Stimulated activated CD4-positive, alpha-beta T cell treated with anti-CD3 and anti-CD28 coated beads, TNF-alpha, amount 100 ng/mL, for 1 hour (primary cell): Measurements from ENCODE around the gene RARRES1.
"Not testable (repeated sequence)": the region's sequence is repeated elsewhere in the genome, so short reads cannot be mapped to it uniquely, and the experiment has no call there.

Source experiments
- DNase-seq, 3 donors: peaks; one replicate each; pipeline ENCODE4 v3.0.0-alpha.2; 2020; ENCODE audit warnings: low read depth in 3 of 3, low spot score in 1 of 3

The RARRES1 gene

DNA sequence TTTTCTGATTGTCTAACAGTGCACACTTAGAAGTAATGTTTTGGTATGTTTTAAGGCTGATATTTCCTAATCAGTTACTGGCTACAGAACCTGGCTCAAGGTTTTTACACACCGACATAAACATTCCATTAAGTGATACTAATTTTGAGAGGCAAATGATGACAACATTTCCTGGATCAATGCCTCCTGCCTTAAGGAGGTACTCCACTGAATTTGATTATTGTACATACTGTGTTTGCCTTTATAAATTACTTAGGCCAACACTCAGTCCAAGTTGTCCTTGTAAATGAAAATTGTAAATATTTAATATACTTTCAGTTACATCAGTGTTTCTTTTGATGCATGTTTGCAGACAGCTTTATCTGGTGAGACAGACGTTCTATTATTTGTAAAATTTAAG is 35.6 kb downstream of the RARRES1 start:
- DNase-seq = no peak

DNA sequence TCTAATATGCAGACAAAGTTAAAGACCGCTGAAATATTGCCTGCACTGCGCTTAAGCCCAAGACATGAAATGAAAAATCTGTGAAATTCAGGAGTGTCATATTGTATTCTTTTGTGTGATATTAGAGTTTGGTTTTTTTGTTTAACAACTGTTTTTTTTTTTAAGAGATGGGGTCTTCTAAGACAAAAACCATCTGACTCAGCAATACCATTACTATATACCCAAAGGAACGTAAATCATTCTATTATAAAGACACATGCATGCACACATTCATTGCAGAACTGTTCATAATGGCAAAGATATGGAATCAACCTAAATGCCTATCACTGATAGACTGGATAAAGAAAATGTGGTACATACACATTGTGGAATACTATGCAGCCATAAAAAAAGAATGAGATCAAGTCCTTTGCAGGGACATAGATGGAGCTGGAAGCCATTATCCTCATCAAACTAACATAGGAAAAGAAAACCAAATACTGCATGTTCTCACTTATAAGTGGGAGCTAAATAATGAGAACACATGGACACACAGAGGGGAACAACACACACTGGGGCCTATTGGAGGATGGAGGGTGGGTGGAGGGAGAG is 38.3 kb downstream of the RARRES1 start:
- DNase-seq = not testable (repeated sequence)

DNA sequence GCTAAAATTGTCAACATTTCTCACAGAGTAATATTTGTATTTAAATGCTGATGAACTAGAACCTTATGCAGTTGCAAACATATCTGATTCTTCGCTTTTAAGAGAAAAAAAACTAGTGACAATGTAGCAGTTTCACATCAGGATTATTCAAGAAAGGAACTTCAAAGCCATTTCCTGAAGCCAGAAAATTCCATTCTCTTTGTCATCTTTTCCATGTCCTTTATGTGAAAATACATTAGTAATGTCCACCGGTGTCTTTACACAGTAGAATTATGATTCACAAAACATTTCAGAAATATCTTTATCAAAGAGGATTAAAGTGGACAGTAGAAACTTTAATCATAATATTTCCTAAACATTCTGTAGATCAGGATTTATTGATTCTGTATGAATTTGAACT is 47.1 kb downstream of the RARRES1 start:
- no peak for DNase-seq

DNA sequence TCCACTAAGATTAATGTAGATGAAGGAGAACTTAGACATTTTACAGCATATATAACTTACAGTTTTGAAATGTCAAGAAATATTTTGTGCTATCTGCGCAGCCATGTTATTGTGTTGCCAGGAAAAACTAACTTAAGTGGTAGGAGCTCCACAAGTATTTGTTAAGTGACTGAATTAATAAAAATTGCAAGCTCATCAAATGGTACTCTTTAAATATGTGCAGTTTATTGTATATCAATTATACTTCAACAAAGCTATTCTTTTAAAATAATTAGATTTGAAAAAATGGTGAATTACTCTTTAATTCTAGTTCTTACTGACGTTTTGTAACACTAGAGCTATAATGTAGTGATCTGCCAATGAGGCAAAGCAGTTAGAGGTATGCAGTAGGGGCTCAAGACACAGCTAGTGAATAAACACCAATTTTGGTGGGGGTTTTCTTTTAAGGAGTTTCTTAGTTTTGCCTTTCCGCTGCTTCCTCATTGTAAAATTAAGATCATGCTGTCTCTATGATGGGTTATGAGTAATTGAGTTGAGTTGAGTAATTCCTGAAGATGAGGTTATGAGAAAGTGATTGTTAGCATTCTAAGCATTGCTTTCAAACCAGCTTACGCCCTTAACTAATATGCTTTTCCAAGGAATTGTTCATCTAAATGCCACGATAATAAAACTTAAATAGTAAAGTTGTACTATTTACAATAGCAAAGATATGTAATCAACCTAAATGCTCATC is 48.9 kb downstream of the RARRES1 start:
- DNase-seq = no peak

DNA sequence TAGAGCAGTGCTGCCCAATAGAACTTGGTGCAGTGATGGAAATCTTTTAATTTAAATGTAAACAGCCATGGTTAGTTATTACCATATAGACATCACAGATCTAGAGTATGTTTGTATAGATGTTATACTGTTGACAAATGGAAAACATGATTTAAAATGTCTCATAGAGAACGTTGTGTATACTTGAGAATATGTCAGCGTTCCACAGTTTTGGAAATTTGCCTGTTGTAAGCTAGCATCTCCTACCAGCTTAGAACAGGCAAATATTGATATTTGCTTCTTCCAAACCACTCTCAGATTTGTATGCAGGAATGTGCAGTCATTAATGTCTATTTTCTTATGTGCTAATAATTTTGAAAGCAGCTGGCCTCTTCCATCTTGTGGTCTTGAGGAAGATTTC is 51.4 kb downstream of the RARRES1 start:
- no peak for DNase-seq

DNA sequence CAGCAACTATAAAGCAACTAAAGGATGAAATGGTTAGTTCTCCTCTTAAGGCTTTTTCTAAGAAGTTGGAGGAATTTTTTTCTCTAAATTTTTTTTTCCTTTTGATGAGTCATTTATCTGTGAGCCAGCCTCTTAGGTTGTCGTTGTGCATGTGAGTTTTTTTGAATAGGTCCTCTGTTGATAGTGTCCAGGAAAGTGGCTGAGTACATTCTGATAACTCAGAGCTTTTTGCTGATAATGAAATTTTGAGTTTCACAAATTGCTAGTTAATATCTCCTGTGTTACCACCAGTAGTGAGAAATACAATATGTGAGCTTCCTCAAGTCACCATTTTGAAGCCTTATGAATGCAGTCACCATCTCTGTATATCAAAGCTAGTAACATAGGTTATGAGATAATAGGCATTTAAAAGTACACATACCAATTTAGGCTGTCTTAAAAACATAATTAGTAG is 52.7 kb downstream of the RARRES1 start:
- DNase-seq = no peak

DNA sequence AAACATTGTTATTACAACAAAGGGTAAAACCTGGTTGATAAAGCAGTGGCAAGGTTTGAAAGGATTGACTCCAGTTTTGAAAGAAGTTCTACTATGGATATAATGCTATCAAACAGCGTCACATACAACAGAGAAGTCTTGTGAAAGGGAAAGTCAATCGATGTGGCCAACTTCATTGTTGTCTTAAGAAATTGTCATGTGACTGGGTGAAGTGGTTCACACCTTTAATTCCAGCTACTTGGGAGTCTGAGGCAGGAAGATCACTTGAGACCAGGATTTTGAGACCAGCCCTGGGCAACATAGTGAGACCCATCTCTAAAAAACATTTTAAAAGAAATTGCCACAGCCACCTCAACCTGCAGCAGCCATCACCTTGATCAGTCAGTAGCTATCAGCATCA is 53.6 kb downstream of the RARRES1 start:
- no peak for DNase-seq

DNA sequence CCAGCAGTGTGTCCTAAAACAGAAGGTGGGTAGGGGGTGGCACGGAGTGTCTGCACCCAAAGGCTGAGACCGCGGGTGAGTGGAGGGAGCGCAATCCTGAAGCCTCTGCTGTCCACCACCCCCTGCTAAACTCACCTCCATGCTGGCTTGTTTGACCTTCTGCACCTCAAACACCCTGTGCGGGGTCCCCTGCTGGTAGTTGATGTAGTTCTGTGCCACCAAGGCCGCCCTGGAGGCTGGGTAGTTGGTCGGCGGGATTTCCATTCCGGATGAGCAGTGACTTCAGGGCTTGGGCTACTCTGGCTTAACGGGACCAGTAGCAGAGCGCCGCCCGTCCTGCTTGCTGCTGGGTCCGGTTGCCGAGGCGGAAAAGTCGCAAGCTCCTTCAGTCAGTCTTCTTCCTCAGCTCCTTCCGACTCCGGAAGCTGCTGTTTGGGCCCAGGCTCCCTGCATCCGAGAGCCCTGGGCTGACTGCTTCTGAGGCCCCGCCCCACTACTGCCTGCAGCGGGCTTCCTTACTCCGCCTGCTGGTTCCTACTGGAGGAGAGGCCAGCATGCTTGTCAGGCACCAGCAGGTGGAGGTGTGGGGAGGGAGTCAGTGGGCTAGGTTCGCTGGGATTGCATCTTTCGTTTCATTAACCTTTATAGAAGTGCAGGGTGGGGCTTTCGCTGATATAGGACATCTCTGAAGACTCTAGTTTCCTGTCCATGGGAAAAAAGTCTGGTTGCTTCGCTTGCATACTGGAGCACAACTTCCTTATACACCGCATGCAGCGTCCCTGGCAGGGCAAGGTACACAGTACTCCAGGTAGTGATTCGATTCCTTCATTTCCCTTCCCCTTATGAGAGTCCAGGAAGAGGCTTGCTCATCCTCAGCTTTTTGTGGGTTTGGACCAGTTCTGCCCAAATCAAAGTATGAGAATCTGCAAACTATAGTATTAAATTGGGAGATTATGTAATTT is 59.8 kb downstream of the RARRES1 start, which contains the start of gene LXN:
LXN (minus strand) TSS at position 434 of the 962 bp plus-strand sequence; CDS start at position 264, 170 bp downstream.
- DNase-seq = peak; percentile 48 to 50 (median 49)

DNA sequence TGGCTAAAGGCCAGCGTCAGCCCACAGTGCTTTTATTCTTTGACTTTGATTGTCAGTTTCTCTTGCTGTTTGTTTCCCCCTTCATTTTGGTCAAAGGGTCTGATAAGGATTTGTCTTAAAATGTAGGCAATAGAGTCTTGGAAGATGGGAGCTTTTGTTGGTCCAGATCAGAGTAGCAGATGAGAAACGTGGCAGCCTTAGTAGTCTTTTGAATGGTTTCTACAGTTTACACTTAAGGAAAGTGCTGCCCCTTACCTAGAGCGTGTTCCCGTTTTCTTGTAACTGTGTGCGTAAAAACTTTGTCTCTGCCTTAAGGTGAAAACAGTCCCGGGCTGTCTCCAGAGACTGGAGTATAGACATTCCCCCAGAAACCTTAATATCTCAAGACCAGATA is 60.4 kb downstream of the RARRES1 start:
- no peak for DNase-seq

DNA sequence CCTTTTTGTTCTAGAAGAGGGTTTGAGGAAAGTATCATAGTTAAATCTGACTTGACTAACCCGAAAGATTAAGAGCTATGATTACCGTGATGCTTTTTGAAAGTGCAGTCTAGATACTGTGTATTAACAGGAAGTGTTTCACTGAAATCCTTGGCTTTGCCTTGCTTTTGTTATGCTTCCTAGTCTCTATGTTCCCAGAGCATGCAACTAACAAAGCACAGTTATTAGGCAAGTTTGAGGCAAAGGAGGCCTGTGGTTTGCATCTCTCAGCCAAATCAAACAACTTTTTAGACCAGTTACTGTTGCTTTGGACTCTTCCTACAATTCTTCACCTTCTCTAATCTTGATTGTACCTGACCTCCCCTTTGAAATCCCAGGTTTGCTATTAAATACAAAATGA is 63.8 kb downstream of the RARRES1 start:
- no peak for DNase-seq

DNA sequence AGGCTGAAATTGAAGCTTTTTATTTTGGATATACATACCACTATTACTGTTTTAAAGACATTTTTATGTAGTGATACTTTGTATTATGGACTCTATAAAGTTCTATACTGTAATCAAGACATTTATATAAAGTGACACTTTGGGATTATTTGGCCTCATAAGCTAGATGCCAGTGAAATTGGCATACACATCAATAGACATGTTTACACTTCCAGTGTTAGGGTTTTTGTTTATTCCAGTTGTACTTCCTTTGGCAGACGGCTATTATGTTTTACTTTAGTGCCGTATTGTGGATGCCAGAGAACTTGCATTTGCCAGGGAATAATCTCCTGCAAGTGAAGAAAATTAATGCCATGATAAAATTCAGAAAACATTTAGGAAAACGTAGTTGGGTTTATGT is 65.8 kb downstream of the RARRES1 start:
- DNase-seq = no peak

DNA sequence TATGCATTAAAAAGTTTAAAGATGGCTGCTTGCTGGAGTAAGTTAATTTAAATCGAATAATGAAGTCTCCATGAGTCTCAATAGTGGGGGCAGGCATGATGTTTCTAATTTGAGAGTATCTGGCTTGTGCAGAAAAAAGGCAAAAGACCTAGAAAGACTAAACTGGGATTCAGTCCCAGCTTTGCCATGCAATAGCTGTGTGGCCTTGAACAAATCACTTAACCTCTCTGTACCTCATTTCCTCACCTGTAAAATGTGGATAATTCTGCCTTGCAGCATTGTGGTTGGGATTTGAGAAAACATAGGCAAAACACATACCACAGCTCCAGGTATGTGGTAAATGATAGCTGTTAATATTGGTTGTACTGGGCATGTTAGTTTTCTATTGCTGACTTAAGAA is 68.4 kb downstream of the RARRES1 start:
- DNase-seq = no peak

DNA sequence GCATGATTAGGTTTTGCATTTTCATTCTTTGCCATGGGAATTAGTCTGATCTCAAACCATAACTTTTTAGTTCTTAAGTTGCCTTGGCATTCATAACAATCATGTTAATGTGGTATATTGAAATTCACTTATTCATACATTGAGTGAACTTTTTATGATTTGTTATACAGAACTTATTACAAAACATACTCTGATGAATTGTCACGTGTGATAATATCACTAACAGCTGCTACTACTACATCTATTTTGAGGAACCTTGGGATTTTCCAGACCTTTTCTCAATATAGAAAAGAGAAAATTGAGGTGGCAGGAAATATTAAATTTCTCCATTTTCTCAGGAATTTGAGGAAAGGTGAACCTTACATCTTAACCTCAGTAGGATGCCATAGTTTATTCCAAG is 69.0 kb downstream of the RARRES1 start:
- DNase-seq = no peak

DNA sequence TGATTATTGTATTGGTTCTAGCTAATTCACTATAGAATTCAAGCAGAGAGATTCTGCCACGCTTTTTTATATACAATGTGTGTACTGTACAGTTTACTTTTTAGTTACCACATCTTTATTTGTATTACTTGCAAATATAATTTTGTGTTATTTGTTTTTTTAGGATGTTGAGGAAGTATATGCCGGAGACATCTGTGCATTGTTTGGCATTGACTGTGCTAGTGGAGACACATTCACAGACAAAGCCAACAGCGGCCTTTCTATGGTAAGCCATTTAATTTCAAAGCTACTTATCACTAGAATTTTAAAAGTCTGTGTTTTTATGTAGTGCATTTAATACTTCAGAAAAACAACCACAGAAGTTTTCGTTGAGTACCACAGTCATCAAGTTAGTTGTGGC is 71.5 kb downstream of the RARRES1 start:
- no peak for DNase-seq

DNA sequence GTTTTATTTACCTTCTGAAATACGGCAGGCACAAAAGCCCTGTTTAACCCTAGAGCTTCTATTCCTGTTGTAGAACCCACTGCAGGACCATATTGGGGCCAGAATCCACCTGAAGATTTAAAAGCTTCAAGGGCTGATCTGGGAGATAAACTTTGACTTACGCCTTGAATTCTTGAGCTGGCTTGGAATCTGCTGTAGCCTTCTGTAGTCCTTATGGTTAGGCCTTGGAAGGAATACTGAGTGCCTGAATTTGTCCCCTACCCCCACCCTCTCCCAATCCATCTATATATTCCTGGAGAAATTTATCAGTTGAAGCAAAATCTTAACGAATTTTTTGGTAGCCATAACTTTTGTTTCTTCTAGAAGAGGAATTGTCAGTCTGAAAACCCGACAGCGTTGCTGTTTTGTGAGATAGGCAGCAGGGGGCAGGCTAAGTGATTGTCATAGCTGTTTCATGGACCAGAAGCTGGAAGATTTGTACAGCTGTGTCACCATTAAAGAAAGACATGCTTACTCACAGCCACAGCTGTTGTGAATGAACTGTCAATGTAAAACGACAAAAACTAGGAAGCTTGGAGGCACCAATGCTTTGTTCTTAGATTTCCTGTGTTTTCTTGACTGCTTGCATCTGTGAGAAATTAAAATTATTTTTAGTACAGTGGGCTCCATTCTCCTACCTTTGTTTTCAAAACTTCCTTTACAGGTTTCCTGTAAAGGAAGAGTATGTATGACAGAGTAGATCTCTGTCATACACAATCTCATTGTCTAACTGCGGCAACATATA is 72.6 kb downstream of the RARRES1 start:
- DNase-seq = peak in 2 of 3 donors; percentile 3 to 14

DNA sequence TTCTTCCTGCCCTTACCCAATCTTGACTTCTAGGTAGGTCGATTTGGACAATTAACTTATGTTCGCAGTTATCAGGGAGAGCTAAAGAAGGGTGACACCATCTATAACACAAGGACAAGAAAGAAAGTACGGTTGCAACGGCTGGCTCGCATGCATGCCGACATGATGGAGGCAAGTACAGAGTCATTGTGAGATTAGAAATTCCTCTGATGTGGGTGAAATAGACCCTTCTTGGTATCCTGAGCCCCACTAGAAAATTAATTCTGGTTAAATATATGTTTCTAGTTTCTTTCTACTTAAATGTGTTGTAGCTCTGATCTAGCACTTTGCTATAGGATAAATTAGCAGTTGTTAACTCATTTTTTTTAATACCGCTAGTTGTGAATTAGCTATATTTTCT is 73.4 kb downstream of the RARRES1 start:
- DNase-seq = no peak

DNA sequence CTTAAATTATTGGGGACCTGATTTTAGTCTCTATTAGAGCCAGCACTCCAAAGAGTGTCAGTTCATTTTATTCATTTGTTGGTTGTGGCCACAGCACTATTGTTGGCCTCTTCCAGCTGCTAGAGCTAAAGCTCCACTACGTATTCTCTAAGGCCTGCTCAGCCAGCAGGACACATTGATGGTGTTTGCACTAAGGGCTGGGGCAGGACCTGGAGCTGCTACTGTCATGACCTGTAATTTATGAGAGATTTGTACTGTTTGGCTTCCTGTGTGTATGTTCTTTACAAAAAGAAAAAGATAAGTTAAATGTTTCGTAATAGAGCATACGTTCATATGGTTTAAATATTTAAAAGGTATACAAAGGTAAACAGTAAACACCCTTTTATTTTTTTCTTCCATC is 79.8 kb downstream of the RARRES1 start:
- DNase-seq = no peak

DNA sequence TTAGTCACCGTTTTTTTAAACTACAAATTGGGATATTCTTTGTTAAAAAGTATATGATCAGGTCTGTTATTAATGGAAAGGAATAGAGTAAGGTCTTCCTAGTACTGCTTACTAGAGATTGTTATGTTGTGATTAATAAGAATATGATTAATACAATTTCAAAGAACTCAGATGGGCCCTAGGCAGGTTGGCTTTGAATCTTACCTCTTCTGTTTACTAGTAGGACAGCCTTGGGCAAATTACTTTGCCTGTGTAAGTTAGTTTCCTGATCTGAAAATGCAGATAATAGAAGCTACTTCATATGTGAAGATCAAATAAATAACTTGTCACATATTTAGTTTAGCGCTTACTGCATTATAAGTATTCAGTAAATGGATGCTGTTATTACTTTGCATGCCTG is 81.1 kb downstream of the RARRES1 start:
- no peak for DNase-seq

DNA sequence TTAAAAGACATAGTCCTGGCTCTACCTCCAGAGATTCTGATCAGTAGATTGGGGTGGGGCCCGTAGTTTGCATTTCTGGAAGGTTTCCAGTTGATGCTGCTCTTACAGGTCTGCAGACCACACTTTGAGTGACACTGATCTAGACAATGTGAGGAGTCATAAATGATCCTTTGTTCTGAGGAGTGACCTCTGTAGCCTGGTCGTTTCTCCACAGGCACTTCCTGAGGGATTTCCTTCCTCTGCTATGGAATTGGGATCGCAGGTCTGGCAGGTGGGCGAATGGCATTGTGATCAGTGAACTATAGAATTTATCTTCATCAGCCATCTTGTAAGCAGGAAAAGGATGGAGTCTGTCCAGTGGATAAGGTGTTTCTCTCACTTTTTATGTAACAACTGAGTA is 82.5 kb downstream of the RARRES1 start:
- no peak for DNase-seq
